HepG2 (cell line): ENCODE results near the gene RUVBL2. TPM values are rescaled to one million over a fixed set of nuclear protein-coding genes. Genes with fewer than 3 reads are reported as not detected.

Source experiments
- ATAC-seq: fragments of 200-7000 bp; cut with Tn5 transposase; 3 replicates; pipeline ENCODE4 v1.9.1; 2020; ENCODE audit warnings: mild to moderate bottlenecking, moderate library complexity
- BruUV-seq: library from RNA; stranded (reverse); fragments of 400-500 nt; replicated peaks from 2 replicates; lab custom pipeline; 2021; lab: Mats Ljungman, UMichigan
- CTCF ChIA-PET: fragments of 300-600 bp; formaldehyde crosslinking; extraction: SDS; loops from one replicate; lab custom pipeline; 2021; ENCODE audit warnings: low total read pairs, inconsistent platforms, low intra/inter-chr PET ratio; lab: Yijun Ruan, JAX
- POLR2A ChIA-PET: fragments of 350-600 bp; sonication (Branson Sonifier 250); formaldehyde crosslinking; loops from one replicate; lab custom pipeline; 2020; ENCODE audit warnings: antibody characterized with exemption, inconsistent platforms; lab: Yijun Ruan, JAX
- DNase-seq: peaks from one replicate; pipeline ENCODE4 v3.0.0-alpha.2; 2015; ENCODE audit warnings: low spot score
- FAIRE-seq: peaks from 3 replicates; lab custom pipeline; 2011; peaks lifted over from hg19 to GRCh38; lab: Jason Lieb, UNC
- H2AFZ ChIP-seq: one replicate; pipeline ENCODE4 v1.6.1; 2011; ENCODE audit warnings: low read length, inconsistent platforms
- H3K27ac ChIP-seq: fragments of 300-600 bp; 3 replicates; pipeline ENCODE4 v1.8.0; 2011; ENCODE audit warnings: mixed run types, mild to moderate bottlenecking, mixed read lengths, low read length, inconsistent platforms; ENCODE audit not compliant: insufficient read depth; ENCODE audit errors: extremely low read length
- H3K27me3 ChIP-seq, 2 experiments: fragments of 200-600 bp in 1 of 2; 2 replicates in 1 of 2; 3 replicates in 1 of 2; pipeline versions ENCODE4 v1.6.0 to v1.8.0; 2011; ENCODE audit warnings: low read length in 2 of 2, mild to moderate bottlenecking in 2 of 2, moderate library complexity in 2 of 2, inconsistent platforms in 1 of 2; ENCODE audit not compliant: insufficient read depth in 2 of 2, control insufficient read depth in 1 of 2
- H3K36me3 ChIP-seq, 2 experiments: fragments of 200-600 bp in 1 of 2; replicated peaks in 1 of 2; 2 replicates in 1 of 2; 3 replicates in 1 of 2; pipeline versions ENCODE4 v1.5.1 to v1.8.0; 2011; ENCODE audit warnings: low read length in 2 of 2, inconsistent platforms in 1 of 2; ENCODE audit not compliant: insufficient read depth in 2 of 2, control insufficient read depth in 1 of 2
- H3K4me1 ChIP-seq: 2 replicates; pipeline ENCODE4 v1.5.1; 2012; ENCODE audit warnings: low read length, inconsistent platforms; ENCODE audit not compliant: insufficient read depth
- H3K4me2 ChIP-seq: 2 replicates; pipeline ENCODE4 v1.6.0; 2011; ENCODE audit warnings: low read depth, low read length, inconsistent platforms
- H3K4me3 ChIP-seq, 3 experiments: fragments of 200-600 bp in 1 of 3; sonication (generic), shearing (Covaris generic) in 1 of 3; replicated peaks in 1 of 3; 2 replicates each; pipeline ENCODE4 v1.5.1; 2011 to 2016; ENCODE audit warnings: low read length in 3 of 3, inconsistent platforms in 2 of 3, low read depth in 2 of 3, mild to moderate bottlenecking in 2 of 3, control low read depth in 1 of 3, mixed read lengths in 1 of 3; ENCODE audit not compliant: insufficient read depth in 1 of 3
- H3K79me2 ChIP-seq: one replicate; pipeline ENCODE4 v1.6.1; 2011; ENCODE audit warnings: low read length, inconsistent platforms; ENCODE audit not compliant: insufficient read depth
- H3K9ac ChIP-seq: 2 replicates; pipeline ENCODE4 v1.6.0; 2011; ENCODE audit warnings: mild to moderate bottlenecking, low read depth, low read length, inconsistent platforms; ENCODE audit not compliant: insufficient read depth
- H3K9me3 ChIP-seq: 2 replicates; pipeline ENCODE4 v1.5.1; 2012; ENCODE audit warnings: mild to moderate bottlenecking, low read length
- H4K20me1 ChIP-seq: 2 replicates; pipeline ENCODE4 v1.6.0; 2011; ENCODE audit warnings: inconsistent platforms, mild to moderate bottlenecking, low read length, moderate library complexity; ENCODE audit not compliant: insufficient read depth
- AHDC1 ChIP-seq: sonication (generic); formaldehyde crosslinking; IDR thresholded peaks from 2 replicates; pipeline ENCODE4 v1.5.1; 2020; ENCODE audit warnings: mild to moderate bottlenecking, missing genetic modification reagents, borderline replicate concordance
- HCFC1 ChIP-seq: fragments of 150-350 bp; IDR thresholded peaks from 2 replicates; pipeline ENCODE4 v1.6.1; 2014; ENCODE audit warnings: low read depth, low read length
- HNRNPLL ChIP-seq: fragments of 200-400 bp; formaldehyde crosslinking; IDR thresholded peaks from 2 replicates; pipeline ENCODE4 v1.6.1; 2017; ENCODE audit warnings: mild to moderate bottlenecking, low read depth, low read length; ENCODE audit not compliant: poor library complexity, severe bottlenecking
- SATB2 ChIP-seq: sonication (generic); formaldehyde crosslinking; IDR thresholded peaks from 2 replicates; pipeline ENCODE4 v1.5.0; 2020; ENCODE audit warnings: missing genetic modification reagents
- ZNF512 ChIP-seq: sonication (generic); formaldehyde crosslinking; IDR thresholded peaks from 2 replicates; pipeline ENCODE4 v1.4.0; 2020; ENCODE audit warnings: mild to moderate bottlenecking, missing genetic modification reagents
- ZNF569 ChIP-seq: sonication (generic); formaldehyde crosslinking; IDR thresholded peaks from 2 replicates; pipeline ENCODE4 v1.5.0; 2020; ENCODE audit warnings: mild to moderate bottlenecking, missing genetic modification reagents, moderate library complexity, borderline replicate concordance
- ZSCAN22 ChIP-seq: sonication (generic); formaldehyde crosslinking; IDR thresholded peaks from 2 replicates; pipeline ENCODE4 v1.4.0; 2020; ENCODE audit warnings: mild to moderate bottlenecking, missing genetic modification reagents
- WGBS: methylation state at CpG from one replicate; pipeline ENCODE4 v1.1.6; 2017; ENCODE audit warnings: low lambda C conversion rate; 5-methylcytosine and 5-hydroxymethylcytosine counted together
- in situ Hi-C: cut with HindIII; loops from 2 replicates; pipeline ENCODE4 v1.10.0; 2017; ENCODE audit warnings: low pct_unique_long_range_greater_than_20kb; ENCODE audit not compliant: extremely low pct_ligation_motif_present
- intact Hi-C: fragments of 100-400 bp; cut with micrococcal nuclease; formaldehyde crosslinking; loops from one replicate; pipeline ENCODE4 v1.10.0; 2022; ENCODE audit not compliant: unreplicated experiment
- polyA plus RNA-seq, 8 experiments: library from polyadenylated mRNA; depleted of rRNA in 3 of 8; stranded (reverse) in 7 of 8; unstranded in 1 of 8; fragments of >200 nt; fragmentation: Illumina TruSeq in 4 of 8; extraction: Trizol in 4 of 8; gene quantifications; 2 replicates each; pipeline versions ENCODE4 v1.2.1 to v1.2.3, GENCODE V29; 2011 to 2016; ENCODE audit warnings: low read depth in 4 of 8, missing spikeins in 1 of 8, mixed read lengths in 1 of 8; ENCODE audit not compliant: insufficient read depth in 1 of 8
- total RNA-seq, 5 experiments: library from RNA; depleted of rRNA; stranded (reverse); fragments of >200 nt; fragmentation: Illumina TruSeq; extraction: Trizol; gene quantifications; 2 replicates each; pipeline ENCODE4 v1.2.3, GENCODE V29; 2016; ENCODE audit warnings: low read depth in 1 of 5
- TF ChIP-seq, protein P1 (sequence below): sonication (generic); formaldehyde crosslinking; IDR thresholded peaks from 2 replicates; pipeline ENCODE4 v1.4.0; 2020; ENCODE audit warnings: mild to moderate bottlenecking, missing genetic modification reagents

The RUVBL2 gene
- total and polyA plus RNA-seq, 2 of the 13 experiments (the other 11 are each of a cell fraction or from before 2014, with no cell fraction given): 120 to 122 TPM

- TF ChIP-seq AHDC1 (CRISPR knock-in tag): no peak
- no peak for TF ChIP-seq SATB2
Observed at GRCh38 chr19:49064029-49064629, 70.4 kb downstream of the RUVBL2 start (continued).

DNA sequence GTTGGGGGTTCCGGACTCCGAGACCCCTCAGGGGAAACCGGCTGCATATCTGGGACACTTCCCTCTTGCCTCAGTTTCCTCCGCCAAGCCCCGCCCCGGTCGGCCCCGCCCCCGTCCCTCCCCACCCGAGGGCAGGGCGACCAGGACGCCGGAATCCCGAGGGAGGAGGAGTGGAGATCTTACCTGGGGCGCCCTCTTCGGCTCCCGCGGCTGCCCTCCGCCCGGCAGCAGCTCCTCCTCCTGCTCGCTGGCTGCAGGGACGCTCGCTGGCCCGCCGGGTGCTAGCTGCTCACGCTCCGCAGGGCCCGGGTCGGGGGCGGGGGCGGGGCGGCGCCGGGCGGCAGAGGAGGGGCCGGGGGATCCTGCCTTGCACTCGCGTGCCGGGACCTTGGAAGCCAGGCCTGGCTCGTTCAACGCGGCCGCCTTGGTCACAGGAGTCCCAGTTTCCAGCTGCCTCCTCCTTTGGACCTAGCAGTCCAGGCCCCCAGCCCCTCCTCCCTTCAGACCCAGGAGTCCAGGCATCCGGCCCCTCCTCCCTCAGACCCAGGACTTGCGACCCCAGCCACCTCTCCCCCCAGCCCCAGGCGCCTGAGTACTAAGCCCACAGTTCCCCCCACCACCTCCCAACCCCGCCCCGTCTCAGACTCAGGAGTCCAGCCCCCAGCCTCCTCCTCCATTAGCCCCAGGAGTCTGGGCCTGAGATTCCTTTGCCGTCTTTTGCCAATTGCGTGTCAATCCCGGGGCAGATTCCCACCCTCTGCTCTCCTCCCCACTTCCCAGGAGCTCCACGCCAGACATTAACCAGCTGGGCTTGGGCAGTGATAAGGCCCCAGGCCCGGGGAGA is 71.3 kb downstream of the RUVBL2 start, which contains the start of gene NTF4:
NTF4 (minus strand) TSS at position 51 of the 844 bp plus-strand sequence. CDS start 2,821 bp downstream, outside the sequence.
- peak; percentile 83 for ATAC-seq
- BruUV-seq: no TSS peak
- 17% methylated on average over 10 of the region's 53 CpGs for WGBS
- Histone ChIP-seq H3K27ac (no peak within 1 kb of the TSS), H3K4me2 (peak within 1 kb of the TSS; percentile 39; the same call in 1 of the 2 replicates), H4K20me1 (no peaks in the 10 kb centered on the region), H2AFZ (no peak within 1 kb of the TSS), H3K4me1 (peaks cover 8% of the 10 kb centered on the region; the same call in 1 of the 2 replicates), H3K27me3 (peaks cover 1 to 44% of the 10 kb centered on the region in 2 experiments; a peak in 4 of 5 replicates), H3K4me3 (peak within 1 kb of the TSS in 2 of 3 experiments; percentile 21 to 46; a peak in 2 of 6 replicates), H3K9ac (no peak within 1 kb of the TSS), H3K9me3 (no peaks in the 10 kb centered on the region), H3K79me2 (no peaks in the 10 kb centered on the region), H3K36me3 (no peaks in the 10 kb centered on the region)
- in situ Hi-C loops (no loop called here), intact Hi-C loops (no loop called here)
- CTCF ChIA-PET: no interaction called here
- FAIRE-seq: no peak
- POLR2A ChIA-PET: interaction anchor here (0.5 to 1.0 kb wide), 2 partner anchors 8 to 159 kb away, joined by 3 to 5 read pairs; no protein-coding TSS in a partner anchor
- DNase-seq: peak; percentile 20
- TF ChIP-seq HCFC1 (no peak), ZNF569 (CRISPR knock-in tag) (no peak), ZNF512 (CRISPR knock-in tag) (no peak), HNRNPLL (peak; percentile 4), ZSCAN22 (CRISPR knock-in tag) (0 out of 2 replicates have a peak, but pooled peaks have one; percentile 5)
- TF ChIP-seq, protein P1, sequence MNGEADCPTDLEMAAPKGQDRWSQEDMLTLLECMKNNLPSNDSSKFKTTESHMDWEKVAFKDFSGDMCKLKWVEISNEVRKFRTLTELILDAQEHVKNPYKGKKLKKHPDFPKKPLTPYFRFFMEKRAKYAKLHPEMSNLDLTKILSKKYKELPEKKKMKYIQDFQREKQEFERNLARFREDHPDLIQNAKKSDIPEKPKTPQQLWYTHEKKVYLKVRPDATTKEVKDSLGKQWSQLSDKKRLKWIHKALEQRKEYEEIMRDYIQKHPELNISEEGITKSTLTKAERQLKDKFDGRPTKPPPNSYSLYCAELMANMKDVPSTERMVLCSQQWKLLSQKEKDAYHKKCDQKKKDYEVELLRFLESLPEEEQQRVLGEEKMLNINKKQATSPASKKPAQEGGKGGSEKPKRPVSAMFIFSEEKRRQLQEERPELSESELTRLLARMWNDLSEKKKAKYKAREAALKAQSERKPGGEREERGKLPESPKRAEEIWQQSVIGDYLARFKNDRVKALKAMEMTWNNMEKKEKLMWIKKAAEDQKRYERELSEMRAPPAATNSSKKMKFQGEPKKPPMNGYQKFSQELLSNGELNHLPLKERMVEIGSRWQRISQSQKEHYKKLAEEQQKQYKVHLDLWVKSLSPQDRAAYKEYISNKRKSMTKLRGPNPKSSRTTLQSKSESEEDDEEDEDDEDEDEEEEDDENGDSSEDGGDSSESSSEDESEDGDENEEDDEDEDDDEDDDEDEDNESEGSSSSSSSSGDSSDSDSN (CRISPR knock-in tag): peak; percentile 51; the same call in 1 of the 2 replicates
